ENCODE results near the gene IFNGR1.
"Not testable (repeated sequence)": the region's sequence is repeated elsewhere in the genome, so short reads cannot be mapped to it uniquely, and the experiment has no call there.

Gene IFNGR1

DNA sequence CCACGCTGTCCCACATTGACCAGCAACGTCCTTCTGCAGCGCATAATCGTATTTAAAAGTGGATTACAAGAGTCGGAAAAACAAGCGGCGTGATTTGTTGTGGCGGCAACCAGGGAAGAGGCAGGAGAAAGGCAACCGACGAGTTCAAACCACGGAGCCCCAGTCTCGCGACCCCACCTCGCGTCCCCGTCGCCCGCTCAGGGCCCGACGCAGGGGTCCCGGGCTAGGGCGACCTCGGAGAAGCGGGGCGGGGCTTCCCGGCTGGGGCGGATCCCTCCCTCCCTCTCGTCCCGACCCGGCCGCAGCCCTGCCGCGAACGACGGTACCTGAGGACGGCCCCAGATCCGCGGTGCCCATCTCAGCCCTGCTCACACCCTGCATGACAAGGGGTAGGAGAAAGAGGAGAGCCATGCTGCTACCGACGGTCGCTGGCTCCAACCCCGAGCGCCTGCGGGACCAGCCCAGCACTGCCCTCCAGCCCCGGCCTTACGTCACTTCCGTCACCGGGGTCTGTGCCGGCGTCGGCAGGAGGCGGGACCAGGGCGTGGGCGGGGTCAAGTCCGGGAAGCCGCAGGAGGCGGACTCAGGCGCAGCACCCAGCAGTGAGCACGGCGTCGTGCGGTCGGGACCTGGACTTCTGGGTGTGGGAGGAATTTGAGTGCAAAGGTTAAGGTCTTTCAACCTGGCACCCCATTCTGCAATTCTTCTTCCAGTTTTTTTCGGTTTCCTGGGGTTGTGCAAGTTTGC is at the start of gene IFNGR1:
Gene IFNGR1 (minus strand): TSS at position 469 of the 747 bp plus-strand sequence. CDS start 58 bp downstream, at position 411.
- DNase-seq = peak; percentile 95

DNA sequence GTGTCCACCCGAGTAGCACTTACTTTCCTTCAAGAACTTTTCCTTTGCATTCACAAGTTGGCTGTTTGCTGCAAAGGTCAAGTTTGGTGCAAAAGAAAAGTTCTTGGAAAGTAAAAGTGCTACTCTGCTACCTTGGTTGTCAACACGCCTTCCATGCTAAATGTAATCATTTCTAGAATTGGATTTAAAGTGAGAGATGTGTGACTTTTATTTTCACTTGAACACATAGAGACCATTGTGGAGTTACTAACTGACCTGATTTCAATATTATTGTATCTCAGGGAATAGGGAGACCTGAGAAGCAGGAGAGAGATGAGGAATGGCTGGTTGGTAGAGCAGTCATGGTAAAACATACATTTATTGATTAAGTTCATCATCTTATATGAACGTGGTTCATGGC is 49.7 kb upstream of the IFNGR1 start:
- no peak for DNase-seq

DNA sequence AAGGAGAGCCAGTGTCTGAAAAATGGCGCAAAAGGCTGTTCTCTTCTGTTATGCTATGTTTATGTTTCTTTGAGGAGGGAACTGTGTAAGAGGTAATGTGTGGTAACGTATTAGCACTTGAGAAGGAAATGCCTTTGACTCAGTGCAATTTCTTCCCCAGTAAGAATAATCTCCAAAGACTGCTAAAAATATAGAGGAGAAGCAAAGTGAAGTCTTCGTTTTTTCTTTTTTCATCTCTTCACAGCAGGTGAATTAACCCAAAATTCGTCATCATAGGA is 47.1 kb upstream of the IFNGR1 start:
- no peak for DNase-seq

DNA sequence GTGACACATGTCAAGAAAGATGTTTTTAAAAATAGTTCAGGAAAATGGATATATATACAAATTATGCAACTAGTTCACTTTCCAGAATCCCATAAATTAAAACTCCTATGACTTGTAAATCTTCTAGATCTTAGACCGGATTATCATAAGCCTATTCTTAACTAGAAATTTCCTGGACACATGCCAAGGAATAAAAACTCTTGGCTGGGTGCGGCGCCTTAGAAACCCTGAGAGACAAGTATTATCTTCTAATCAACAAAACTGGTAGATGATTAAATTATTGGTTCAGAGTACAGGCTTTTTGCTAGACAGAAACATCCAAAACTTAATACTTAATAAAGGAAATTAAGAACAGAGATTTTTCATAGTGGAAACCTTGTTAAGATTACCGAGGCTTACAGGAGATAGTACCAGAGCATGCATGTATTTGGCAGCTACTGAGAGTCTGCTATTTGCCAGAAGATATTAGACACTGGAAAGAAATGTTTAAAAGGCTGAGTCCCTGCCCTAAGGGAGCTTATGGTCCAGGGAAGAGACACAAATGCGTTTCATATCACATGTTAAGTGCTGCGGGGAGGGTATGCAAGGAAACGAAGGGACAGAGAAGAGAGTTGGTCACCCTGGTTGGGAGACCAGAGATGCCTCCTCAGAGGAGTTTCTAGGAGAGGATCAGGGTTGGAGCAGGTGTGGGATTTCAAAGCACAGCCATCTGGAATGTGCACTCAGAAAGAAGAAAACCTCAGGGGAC is 46.5 kb upstream of the IFNGR1 start:
- no peak for DNase-seq

DNA sequence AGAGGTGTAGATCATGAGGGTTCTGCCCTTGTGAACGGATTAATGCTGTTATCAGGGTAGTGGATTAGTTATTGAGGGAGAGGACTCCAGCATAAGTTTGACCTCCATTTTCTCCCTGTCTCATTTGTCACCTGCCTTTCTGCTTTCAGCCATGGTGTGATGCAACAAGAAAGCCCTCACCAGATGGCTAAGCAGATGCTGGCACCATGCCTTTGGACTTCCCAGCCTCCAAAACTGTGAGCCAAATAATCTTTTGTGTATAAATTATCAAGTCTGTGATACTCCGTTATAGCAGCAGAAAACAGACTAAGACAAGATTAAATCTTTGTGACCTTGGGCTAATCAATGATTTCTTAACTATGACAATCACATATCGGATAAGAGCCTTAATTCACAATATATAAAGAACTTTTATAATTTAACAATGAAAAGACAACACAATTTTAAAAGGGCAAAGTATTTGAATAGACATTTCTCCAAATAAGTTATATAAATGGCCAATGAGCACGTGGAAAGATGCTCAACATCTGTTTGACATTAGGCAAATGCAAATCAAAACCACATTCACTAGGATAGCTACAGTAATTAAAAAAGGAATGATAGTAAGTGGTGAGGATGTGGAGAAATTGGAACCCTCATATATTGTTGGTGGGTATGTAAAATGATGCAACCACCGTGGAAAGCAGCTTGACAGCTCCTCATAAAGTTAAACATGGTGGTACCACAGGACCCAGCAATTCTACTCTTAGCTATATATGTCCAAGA is 45.3 kb upstream of the IFNGR1 start:
- no peak for DNase-seq

DNA sequence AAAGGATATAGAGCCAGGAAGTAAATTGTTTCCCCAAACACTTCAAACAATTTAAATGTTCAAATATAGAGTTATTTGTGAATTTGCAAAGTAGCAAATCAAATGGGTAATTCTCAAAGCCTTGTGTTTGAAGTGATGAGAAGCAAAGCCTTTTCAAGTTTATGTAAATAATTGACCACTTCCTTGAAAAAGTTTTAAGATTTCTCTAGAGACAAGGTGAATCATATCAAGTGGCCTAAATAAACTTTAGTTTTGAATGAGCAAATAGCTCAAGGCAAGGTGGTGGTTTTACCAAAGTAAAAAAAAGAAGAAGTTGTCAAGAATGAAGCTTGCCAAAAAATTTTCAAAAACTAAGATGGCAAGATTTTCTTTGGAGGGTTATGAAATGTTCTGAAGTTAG is 42.6 kb upstream of the IFNGR1 start:
- DNase-seq = peak; percentile 21

DNA sequence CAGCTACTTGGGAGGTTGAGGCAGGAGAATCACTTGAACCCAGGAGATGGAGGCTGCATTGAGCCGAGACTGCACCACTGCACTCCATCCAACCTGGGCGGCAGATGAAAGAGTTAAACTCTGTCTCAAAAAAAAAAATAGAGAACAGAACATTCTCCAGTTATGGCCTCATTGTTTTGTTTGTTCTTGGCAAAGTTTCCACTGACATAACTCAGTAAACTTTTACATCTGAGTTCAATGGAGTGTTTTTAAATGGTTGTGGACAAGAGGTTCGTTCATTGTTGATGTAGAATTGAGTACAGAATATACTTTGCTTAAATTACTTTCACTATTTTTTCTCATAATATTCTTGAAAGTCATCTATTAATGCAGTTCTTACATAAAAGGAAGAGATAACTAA is 42.2 kb upstream of the IFNGR1 start:
- DNase-seq = no peak

DNA sequence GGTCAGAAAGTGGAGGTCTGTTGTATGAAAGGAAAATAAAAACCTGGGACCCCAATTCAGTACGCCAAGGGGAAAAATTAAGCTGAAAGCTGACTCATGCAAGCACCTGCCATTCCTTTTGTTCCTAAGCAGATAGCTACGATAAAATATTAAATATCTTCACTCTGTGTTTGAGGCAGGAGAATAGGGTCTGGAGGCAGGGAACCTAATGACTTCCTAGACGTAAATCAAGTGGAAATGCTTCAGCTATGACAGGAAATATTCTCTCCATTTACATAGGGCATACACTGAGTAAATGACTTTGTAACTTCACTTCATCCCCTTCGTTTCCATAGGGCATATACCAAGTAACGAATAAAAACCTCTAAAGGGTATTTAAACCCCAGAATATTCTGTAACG is 41.0 kb upstream of the IFNGR1 start:
- no peak for DNase-seq

DNA sequence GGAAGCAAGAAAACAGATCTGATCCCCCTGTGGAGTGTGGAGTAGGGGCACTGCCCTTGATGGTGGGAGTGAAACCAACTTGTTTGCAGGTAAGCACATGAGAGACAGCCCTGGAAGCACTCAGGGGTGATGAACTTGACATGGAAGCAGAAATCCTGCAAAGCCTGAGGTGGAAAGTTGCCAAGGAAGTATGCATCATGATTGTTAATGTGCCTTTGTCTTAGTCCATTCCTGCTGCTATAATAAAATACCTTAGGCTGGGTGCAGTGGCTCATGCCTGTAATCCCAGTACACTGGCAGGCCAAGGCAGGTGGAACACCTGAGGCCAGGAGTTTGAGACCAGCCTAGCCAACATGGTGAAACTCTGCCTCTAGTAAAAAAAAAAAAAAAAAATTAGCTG is 40.2 kb upstream of the IFNGR1 start:
- no peak for DNase-seq

DNA sequence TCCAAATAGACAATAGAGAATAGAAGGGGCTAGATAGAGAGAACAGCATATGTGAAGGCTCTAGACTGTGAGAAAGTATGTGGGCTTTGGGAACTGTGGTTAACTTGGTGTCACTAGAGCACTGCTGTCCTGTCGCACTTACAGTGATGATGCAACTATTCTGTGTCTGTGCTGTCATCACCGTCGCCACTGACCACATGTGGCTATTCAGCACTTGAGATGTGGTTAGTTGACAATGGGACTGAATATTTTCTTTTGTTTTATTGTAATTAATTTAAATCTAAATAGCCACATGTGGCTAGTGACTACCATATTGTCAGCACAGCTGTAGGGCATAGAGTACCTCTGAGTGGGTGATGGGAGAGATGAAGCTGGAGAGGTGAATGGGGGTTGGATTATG is 39.0 kb upstream of the IFNGR1 start:
- DNase-seq = peak; percentile 24

DNA sequence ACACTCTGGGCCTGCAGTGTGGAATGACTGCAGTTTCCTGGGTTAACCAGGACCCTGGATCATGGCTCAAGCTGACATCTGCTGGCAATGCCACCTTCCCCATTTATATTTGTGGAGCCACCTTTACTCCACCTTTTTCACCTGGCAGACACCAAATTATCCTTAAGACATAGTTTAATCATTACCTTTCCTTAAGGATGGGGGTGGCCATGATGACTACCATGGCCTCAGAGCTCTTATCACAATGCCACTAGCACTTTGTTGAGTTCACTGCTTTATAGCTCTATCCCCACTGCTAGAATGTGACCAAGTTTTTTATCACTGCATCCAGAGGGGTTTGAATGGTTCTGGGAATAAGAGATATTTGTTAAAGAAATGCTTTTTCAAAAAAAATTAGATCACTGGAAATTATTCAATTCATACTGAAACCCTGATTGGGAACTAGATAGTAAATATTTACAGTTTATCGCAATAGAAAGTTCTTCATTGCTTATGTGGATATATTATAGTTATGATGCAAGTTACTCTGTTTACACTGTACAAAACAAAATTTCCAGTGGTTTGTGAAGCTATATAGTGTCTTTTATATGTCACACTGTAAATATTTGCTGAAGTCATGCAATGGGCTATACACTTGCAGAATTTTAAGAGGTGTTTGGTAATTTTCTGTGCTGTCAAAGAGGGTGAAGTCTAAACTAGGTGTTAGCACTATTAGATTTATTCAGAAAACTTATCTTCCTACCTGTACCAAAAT is 37.3 kb upstream of the IFNGR1 start:
- DNase-seq = no peak

DNA sequence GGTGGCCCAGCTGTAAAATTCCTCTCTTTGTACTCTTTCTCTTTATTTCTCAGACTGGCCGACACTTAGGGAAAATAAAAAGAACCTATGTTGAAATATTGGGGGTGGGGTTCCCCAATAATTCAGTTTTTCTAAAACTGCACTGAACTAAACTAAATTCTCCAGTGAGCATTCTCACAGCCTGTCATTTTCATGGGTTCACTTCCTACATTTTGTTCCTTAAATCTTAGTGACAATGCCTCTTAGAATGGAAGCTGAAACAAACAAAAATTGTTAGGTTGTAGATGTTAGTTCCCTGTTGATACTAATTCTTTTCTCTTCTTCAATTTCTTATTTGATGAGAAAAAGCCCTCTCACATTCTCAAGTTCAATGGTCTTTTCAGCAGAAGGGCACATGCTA is 35.8 kb upstream of the IFNGR1 start:
- DNase-seq = no peak

DNA sequence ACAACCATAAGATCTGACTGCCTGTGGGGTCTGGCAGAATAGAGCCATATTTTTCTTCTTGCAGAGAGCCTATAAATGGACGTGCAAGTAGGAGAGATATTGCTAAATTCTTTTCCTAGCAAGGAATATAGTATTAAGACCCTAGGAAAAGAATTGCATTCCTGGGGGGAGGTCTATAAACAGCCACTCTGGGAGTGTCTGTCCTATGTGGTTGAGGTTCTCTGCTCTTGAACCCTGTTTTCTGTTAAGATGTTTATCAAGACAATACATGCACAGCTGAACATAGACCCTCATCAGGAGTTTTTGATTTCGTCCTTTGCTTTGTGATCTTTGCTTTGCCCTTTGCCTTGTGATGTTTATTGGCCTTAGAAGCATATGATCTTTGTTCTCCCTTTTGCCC is 35.2 kb upstream of the IFNGR1 start:
- DNase-seq = not testable (repeated sequence)

DNA sequence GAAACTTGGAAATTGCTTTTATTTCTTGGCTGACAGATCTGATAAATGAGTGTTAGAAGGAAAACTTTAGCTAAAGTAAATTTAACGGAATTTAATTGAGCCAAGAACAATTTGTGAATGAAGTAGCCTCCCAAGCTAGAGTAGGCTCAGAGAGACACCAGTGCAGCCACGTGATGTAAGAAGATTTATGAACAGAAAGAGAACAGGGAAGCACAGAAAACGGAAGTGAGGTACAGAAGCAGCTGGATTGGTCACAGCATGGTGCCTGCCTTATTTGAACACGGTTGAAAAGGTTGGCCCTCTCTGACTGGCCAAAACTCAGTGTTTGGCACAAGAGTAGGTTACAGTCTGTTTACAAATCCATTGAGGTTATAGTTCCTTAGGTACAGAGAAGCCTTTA is 29.5 kb upstream of the IFNGR1 start:
- DNase-seq = no peak

DNA sequence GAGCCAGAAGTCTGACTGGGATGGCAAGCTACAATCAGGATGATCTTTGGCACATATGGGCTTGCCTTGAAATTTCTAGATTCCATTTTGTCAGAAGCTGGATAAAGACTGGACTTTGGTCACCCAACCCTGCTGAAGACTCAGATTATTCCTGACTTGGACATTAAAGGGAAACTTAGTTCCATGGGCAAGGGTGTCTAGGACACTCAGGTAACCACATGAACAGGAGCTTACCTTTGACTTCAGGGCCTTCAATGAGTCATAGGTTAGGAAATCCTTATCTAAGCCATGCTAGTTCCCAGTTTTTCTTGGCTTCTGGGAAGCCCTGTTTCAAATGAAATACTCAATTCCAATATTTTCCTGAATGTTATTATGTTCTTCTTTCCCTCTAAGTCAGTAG is 28.5 kb upstream of the IFNGR1 start:
- DNase-seq = no peak

DNA sequence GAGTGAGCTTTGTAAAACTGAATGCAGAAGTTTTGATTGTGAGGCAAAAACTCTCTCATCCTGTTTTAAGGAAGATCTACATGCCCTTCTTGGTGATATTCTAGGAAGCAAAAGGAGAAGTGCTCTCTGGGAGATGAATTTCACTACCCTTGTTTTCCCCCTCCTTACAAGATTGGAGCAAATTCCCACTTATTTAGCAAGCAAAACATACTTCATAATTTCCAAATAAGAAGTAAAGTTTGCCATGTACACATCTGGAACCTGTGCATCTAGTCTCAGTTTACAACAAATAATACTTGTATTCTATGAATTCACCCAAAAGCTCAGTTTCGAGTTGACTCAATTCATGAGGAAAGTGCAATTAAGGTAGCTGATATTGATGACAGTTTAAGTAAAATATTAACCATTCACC is 27.6 kb upstream of the IFNGR1 start:
- no peak for DNase-seq

DNA sequence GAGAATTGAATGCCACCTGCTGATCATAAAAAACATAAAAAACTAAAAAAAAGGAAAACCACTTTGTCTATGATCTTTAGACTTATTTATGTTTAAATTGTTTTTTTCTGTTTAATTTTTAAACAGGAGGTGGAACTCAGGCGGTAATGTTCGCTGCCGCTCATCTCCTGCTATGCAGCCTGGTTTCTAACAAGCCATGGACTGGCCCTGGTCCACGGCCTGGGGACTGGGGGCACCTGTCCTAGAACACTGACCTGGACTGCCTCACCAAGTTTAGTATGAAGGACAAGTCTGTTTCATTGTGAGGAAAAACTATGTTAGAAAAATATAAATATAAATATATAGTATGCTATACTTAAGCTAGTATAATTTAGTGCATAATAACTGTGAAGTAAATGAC is 27.0 kb upstream of the IFNGR1 start:
- DNase-seq = no peak

DNA sequence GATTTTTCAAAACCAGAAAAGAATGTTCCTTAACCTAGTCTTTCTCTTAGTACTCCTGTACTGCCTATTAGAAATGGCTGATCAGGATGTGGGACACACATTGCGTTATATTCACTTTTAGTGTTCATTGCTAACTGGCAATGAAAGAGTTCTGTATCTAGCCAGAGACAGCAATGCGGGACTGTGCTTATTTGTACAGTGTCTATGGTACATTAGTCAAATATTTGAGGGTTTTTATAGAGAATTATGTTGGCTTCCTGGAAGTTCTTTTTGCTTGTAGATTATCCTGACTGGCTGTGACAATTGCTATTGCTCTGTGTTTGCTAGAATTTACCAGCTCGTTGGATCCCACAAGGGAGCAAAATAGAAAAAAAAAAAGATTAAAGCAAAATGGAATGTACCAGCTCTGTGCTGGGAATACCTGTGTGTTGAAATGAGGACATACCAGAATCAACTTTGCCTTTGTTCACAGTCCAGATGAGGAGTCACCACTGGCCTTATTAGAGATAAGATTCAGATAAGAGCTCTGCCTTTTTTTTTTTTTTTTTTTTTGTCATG is 22.4 kb upstream of the IFNGR1 start:
- no peak for DNase-seq

DNA sequence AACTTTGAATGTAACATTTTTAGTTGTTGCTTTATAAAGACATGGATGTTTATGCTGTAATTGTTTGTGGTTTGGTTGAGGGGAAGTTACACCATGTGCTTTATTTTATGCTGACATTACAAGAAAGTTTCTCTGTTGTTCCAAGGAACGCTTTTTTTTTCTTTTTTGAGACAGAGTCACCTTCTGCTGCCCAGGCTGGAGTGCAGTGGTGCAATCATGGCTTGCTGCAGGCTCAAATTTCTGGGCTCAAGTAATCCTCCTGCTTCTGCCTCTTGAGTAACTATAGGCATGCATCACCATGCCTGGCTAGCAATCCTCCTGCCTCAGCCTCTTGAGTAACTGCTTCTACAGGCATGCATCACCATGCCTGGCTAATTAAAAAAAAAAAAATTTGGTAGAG is 21.0 kb upstream of the IFNGR1 start:
- DNase-seq = no peak

DNA sequence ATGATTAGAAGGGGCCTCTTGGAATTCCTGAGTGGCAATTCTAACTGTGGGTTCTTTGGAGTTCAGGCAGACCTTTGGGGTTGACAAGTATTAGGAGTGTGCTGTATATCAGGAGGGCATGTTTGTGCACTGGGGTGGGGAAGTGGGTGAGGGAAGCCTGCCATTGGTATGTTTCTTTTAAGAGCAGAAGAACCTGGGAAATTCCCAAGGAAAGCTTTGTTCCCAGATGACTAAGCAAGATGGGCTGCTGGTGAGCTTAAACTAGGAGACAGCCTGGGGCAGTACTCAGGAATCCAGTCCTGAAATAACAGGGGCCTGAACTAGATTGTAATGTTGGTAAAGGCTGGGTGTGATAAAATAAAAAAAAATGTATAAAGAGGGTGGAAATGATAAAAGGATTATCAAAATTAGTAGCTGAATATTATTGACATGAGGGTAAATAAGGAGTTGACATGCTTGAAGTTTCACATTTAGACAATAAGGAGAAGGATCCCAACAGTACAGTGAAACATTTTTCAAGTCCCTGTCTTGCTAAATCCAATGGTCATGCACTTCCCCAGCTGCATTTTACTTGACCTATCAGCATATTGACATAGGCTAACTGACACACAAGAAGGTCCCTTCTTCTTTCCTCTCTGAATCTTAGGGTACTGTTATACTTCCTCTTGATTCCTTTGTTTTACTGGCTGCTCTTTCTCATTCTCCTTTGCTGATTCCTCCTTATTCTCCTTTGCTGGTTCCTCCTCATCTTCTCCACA is 18.4 kb upstream of the IFNGR1 start:
- no peak for DNase-seq

DNA sequence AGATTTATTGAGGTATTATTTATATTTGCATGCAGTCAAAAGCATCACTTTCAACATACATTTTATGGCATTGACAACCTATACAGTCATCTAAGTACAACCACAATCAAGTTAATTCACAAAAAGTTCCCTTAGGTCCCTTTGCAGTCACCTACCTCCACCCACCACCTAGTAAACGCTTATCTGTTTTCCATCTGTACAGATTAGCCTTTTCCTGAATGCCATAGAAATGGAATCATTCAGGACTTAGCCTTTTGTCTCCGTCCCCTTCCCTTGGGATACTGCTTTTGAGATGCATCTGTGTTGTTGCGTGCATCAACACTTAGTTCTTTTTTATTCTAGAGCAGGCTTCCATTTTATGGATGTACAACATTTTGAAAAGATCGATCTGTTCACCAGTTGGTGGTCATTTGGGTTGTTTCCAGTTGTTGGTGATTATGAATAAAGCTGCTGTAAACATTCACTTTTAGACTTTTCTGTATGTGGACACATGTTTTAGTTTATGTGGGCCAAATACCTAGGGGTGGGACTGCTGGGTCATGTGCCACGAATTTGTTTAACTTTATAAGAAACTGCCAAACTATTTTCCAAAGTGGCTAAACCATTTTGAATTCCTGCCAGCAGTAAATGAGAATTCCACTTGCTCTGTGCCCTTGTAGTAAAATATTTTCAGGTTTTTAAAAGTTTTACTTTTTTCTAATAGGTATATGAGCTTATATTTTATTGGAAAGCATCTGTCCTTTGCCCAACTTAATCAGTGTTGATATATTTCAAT is 17.6 kb upstream of the IFNGR1 start:
- DNase-seq = no peak

Data from CD4-positive, alpha-beta T cell treated with Interleukin-21 for 1 hour (primary cell).